GM23248 (cell line): ENCODE measurements around the gene ZNF862. TPM values are rescaled to one million over a fixed set of nuclear protein-coding genes. Genes with fewer than 3 reads are reported as not detected.
A peak's percentile ranks its signal among the peaks of the same experiment; 100 is the strongest.

Experiments used
- DNase-seq: peaks from one replicate; pipeline ENCODE4 v3.0.0-alpha.2; 2015
- H2AFZ ChIP-seq: fragments of 200-600 bp; sonication (generic); 2 replicates; pipeline ENCODE4 v1.6.1; 2016; ENCODE audit warnings: antibody characterized with exemption
- H3F3A ChIP-seq: fragments of 200-600 bp; sonication (generic); 2 replicates; pipeline ENCODE4 v1.6.1; 2016; ENCODE audit warnings: mild to moderate bottlenecking, antibody characterized with exemption, mixed run types; ENCODE audit not compliant: insufficient read depth
- H3K27ac ChIP-seq: fragments of 200-600 bp; sonication (generic); 2 replicates; pipeline ENCODE4 v1.5.1; 2016; ENCODE audit warnings: mild to moderate bottlenecking
- H3K27me3 ChIP-seq: fragments of 200-600 bp; sonication (generic); replicated peaks from 2 replicates; pipeline ENCODE4 v1.6.1; 2016; ENCODE audit warnings: mild to moderate bottlenecking; ENCODE audit not compliant: insufficient read depth
- H3K36me3 ChIP-seq: fragments of 200-600 bp; sonication (generic); 2 replicates; pipeline ENCODE4 v1.6.1; 2016; ENCODE audit warnings: low read depth, mild to moderate bottlenecking
- H3K4me1 ChIP-seq: fragments of 200-600 bp; sonication (generic); 2 replicates; pipeline ENCODE4 v1.6.1; 2016; ENCODE audit warnings: mild to moderate bottlenecking; ENCODE audit not compliant: insufficient read depth
- H3K4me2 ChIP-seq: fragments of 200-600 bp; sonication (generic); one replicate; pipeline ENCODE4 v1.6.1; 2016; ENCODE audit warnings: mild to moderate bottlenecking; ENCODE audit not compliant: unreplicated experiment
- H3K4me3 ChIP-seq: fragments of 200-600 bp; sonication (generic); 2 replicates; pipeline ENCODE4 v1.5.1; 2016; ENCODE audit warnings: mild to moderate bottlenecking
- H3K79me2 ChIP-seq: fragments of 200-600 bp; sonication (generic); 2 replicates; pipeline ENCODE4 v1.6.1; 2016; ENCODE audit warnings: mild to moderate bottlenecking; ENCODE audit not compliant: insufficient read depth
- H3K9ac ChIP-seq: fragments of 200-600 bp; sonication (generic); 2 replicates; pipeline ENCODE4 v1.6.1; 2016; ENCODE audit warnings: mild to moderate bottlenecking
- H3K9me2 ChIP-seq: fragments of 200-600 bp; sonication (generic); 2 replicates; pipeline ENCODE4 v1.6.1; 2016; ENCODE audit warnings: mixed run types, mild to moderate bottlenecking, moderate library complexity; ENCODE audit not compliant: insufficient read depth
- H3K9me3 ChIP-seq: fragments of 200-600 bp; sonication (generic); one replicate; pipeline ENCODE4 v1.6.1; 2017; ENCODE audit warnings: low read depth
- H4K20me1 ChIP-seq: fragments of 200-600 bp; sonication (generic); 2 replicates; pipeline ENCODE4 v1.6.0; 2016; ENCODE audit not compliant: insufficient read depth
- EZH2 ChIP-seq: fragments of 200-600 bp; sonication (generic); IDR thresholded peaks from 2 replicates; pipeline ENCODE4 v1.6.1; 2018; ENCODE audit warnings: antibody characterized with exemption, mild to moderate bottlenecking; ENCODE audit not compliant: insufficient read depth, poor library complexity, severe bottlenecking
- EZH2phosphoT487 ChIP-seq: fragments of 200-600 bp; sonication (generic); IDR thresholded peaks from 2 replicates; pipeline ENCODE4 v1.6.1; 2018; ENCODE audit warnings: antibody characterized with exemption, moderate library complexity, mild to moderate bottlenecking, low read depth; ENCODE audit not compliant: insufficient read depth
- WGBS, 2 experiments: methylation state at CpG; one replicate each; pipeline ENCODE4 v1.1.6; 2015 to 2017; ENCODE audit warnings: low lambda C conversion rate in 2 of 2, low coverage in 1 of 2; ENCODE audit errors: missing lambda C conversion rate in 2 of 2; 5-methylcytosine and 5-hydroxymethylcytosine counted together
- in situ Hi-C: fragments of 300-500 bp; cut with MboI; formaldehyde crosslinking; loops from 2 replicates; pipeline ENCODE4 v1.15.0; 2020
- polyA plus RNA-seq: library from polyadenylated mRNA; unstranded; fragments of >200 nt; fragmentation: Nextera tagmentation; extraction: Ambion mirVana; gene quantifications from 2 replicates; pipeline ENCODE4 v1.2.1, GENCODE V29; 2016
- total RNA-seq: library from RNA; depleted of rRNA; stranded (reverse); fragments of >200 nt; shearing (Covaris generic); gene quantifications from 2 replicates; pipeline ENCODE4 v1.2.3, GENCODE V29; 2014

ZNF862 gene
- total and polyA plus RNA-seq, 2 experiments from 2014 or later: 3.5 to 9.7 TPM

DNA sequence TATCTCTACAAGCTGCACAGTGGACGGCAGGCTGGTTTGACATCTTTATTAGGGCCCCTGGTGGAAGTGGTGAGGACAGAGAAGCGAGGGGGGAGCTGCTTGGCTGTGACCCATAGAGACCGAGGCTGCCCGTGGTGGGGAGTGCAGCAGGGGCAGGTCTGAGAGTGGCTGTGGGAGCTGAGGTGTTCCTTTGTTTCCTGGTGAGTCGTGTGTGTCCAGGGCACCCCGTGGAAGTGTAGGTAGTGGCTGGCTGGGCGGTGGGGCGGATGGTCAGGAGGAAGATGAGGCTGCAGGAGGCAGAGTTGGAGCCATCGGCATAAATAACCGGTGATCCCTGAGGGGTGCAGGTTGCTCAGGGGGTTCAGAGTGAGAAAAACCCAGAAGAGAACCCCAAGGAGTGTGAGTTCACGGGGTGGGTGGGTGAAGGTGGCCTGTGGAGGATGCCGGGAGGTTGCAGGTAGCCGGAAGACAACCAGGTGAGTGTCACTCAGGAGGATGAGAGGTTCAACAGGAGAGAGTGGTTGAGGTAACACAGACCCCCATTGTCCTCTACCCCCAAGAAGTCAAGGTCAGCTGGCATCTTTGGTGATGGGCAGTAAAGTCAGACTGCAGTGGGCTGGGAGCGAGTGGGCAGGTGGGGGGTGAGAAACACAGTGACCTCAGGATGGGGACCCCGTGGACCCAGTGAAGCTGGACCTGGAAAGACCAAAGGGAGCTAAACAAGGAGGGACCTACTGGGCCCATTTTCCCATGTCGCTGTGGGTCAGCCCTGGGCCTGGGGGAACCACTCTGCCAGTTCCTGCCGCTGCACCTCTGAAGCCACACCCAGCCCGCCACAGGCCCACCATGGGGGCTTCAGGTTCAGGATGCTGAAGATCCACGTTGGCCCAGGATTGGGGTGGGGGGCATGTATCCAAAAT, 43.4 kb downstream of the ZNF862 start:
- no peaks in the 10 kb centered on the region for H3F3A ChIP-seq
- in situ Hi-C loops: no loop called here
- no peaks in the 10 kb centered on the region for H3K79me2 ChIP-seq
- no peaks in the 10 kb centered on the region for H3K9me3 ChIP-seq
- no peaks in the 10 kb centered on the region for H3K9me2 ChIP-seq
- no peak overlapping the region for H3K4me3 ChIP-seq
- no peak overlapping the region for H3K9ac ChIP-seq
- DNase-seq: no peak
- H3K27ac ChIP-seq: no peak overlapping the region
- no peaks in the 10 kb centered on the region for H3K36me3 ChIP-seq
- H4K20me1 ChIP-seq: no peaks in the 10 kb centered on the region
- no peak overlapping the region for H3K4me2 ChIP-seq
- H2AFZ ChIP-seq: no peak overlapping the region
- H3K27me3 ChIP-seq: no peaks in the 10 kb centered on the region
- no peak for TF ChIP-seq EZH2
- no peaks in the 10 kb centered on the region for H3K4me1 ChIP-seq
- 63 to 66% methylated on average over 19 of the region's 19 CpGs for WGBS, 2 experiments

DNA sequence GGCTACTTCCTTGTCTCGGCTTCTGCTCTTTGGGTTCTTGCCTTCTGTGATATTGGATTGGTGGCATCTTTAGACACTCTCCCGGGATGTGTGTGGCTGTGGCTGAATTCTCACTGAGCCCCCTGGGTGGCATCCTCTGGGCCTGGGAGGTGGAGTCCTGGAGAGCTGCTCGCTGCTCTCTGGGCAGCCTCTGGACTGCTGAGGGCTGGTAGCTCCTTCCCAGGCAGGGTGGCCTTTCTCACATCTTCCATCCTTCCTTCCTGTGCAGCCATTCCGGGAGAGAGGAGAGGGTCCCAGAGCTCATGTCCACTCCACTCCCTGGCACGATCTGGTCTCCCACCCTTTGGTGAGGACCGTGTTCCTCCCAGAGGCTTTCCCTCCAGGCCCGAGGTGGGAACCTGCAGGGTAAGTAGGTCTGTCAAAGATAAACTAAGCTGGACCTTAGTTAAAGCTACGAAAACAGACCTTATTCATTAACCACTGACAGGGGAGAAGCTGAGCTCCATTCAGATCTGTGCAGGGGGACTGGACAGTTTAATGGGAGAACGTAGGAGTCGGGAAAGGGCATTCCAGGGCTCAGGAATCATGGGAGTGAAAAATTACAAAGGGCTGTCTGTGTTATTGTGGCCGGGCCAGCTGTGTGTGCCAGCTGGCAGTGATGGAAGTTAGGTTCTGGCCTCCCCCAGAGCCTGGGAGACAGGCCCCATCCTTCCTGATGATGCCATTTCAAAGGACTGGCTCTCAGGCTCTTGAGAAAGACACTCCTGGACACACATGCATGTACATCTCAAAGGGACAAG, 44.3 kb downstream of the ZNF862 start:
- no peak for DNase-seq
- Histone ChIP-seq H3K36me3 (no peaks in the 10 kb centered on the region), H3K4me2 (no peak overlapping the region), H3K27ac (no peak overlapping the region), H3K9ac (no peak overlapping the region), H3K9me2 (no peaks in the 10 kb centered on the region), H3K9me3 (no peaks in the 10 kb centered on the region), H3K79me2 (no peaks in the 10 kb centered on the region), H3F3A (no peaks in the 10 kb centered on the region), H2AFZ (no peak overlapping the region), H4K20me1 (no peaks in the 10 kb centered on the region), H3K27me3 (no peaks in the 10 kb centered on the region), H3K4me1 (no peaks in the 10 kb centered on the region), H3K4me3 (no peak overlapping the region)
- 47 to 51% methylated on average over 11 of the region's 11 CpGs for WGBS, 2 experiments
- TF ChIP-seq EZH2phosphoT487 (no peak), EZH2 (no peak)
- in situ Hi-C loops: no loop called here

DNA sequence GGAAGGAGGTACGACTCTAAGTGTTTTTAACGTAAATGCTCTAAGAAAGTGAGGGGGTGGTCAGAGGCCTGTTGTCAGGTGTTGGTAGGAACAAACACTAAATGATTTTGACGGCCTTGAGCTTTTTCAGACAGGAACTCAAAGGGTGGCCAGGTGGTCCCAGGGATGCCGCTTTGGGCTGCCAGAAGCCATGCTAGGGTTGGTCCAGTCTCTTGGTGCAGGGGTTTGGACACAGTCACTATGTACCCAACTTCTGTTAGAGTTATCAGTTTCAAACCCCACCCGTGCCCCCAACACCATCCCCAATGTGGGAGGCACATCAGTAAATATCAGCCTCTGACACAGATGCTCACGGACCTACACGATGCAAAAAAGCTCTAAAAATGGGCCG, 44.9 kb downstream of the ZNF862 start:
- no peak overlapping the region for H3K4me3 ChIP-seq
- DNase-seq: no peak
- in situ Hi-C loops: no loop called here
- no peaks in the 10 kb centered on the region for H3F3A ChIP-seq
- H3K27ac ChIP-seq: no peak overlapping the region
- TF ChIP-seq EZH2: no peak
- no peak for TF ChIP-seq EZH2phosphoT487
- no peaks in the 10 kb centered on the region for H3K9me3 ChIP-seq
- H3K79me2 ChIP-seq: no peaks in the 10 kb centered on the region
- no peak overlapping the region for H2AFZ ChIP-seq
- H3K4me2 ChIP-seq: no peak overlapping the region
- 57 to 59% methylated on average over 8 of the region's 8 CpGs for WGBS, 2 experiments
- H3K9ac ChIP-seq: no peak overlapping the region
- no peaks in the 10 kb centered on the region for H3K36me3 ChIP-seq
- H3K9me2 ChIP-seq: no peaks in the 10 kb centered on the region
- H3K27me3 ChIP-seq: no peaks in the 10 kb centered on the region
- H3K4me1 ChIP-seq: no peaks in the 10 kb centered on the region
- H4K20me1 ChIP-seq: no peaks in the 10 kb centered on the region

- no peaks in the 10 kb centered on the region for H3K9me2 ChIP-seq
- H3K9me3 ChIP-seq: no peaks in the 10 kb centered on the region
- H4K20me1 ChIP-seq: no peaks in the 10 kb centered on the region
- no peak overlapping the region for H2AFZ ChIP-seq
- WGBS, 2 experiments: 15 to 20% methylated on average over 12 of the region's 12 CpGs
- no peaks in the 10 kb centered on the region for H3K27me3 ChIP-seq
- no peak overlapping the region for H3K4me3 ChIP-seq
- DNase-seq: peak; percentile 71
- TF ChIP-seq EZH2 (no peak), EZH2phosphoT487 (no peak)
- H3K4me1 ChIP-seq: no peaks in the 10 kb centered on the region
- no peaks in the 10 kb centered on the region for H3K36me3 ChIP-seq
- no peak overlapping the region for H3K27ac ChIP-seq
- H3F3A ChIP-seq: no peaks in the 10 kb centered on the region
- no peak overlapping the region for H3K4me2 ChIP-seq
- H3K79me2 ChIP-seq: no peaks in the 10 kb centered on the region
- in situ Hi-C loops: no loop called here
- H3K9ac ChIP-seq: no peak overlapping the region
Measured at GRCh38 chr7:149883452-149883861, 45.3 kb downstream of the ZNF862 start.
